Stimulated activated CD4-positive, alpha-beta T cell treated with anti-CD3 and anti-CD28 coated beads, Interleukin-4, amount 100 ng/mL, for 48 hours (primary cell): ENCODE results near the gene TSC22D3.
A peak's percentile ranks its signal among the peaks of the same experiment; 100 is the strongest.

ENCODE experiments used
- DNase-seq, 2 donors: peaks; one replicate each; pipeline ENCODE4 v3.0.0-alpha.2; 2020; ENCODE audit warnings: low read depth in 2 of 2

The TSC22D3 gene

GRCh38 chrX:107730991-107731766, 44.4 kb downstream of the TSC22D3 start:
- no peak for DNase-seq

GRCh38 chrX:107730298-107730655, 45.3 kb downstream of the TSC22D3 start:
- no peak for DNase-seq

- DNase-seq = no peak
Measured at GRCh38 chrX:107729558-107730297, 45.9 kb downstream of the TSC22D3 start.

- DNase-seq = no peak
Measured at GRCh38 chrX:107728371-107729099, 47.1 kb downstream of the TSC22D3 start.

GRCh38 chrX:107726816-107727534, 48.6 kb downstream of the TSC22D3 start:
- DNase-seq = no peak

- DNase-seq = no peak
Measured at GRCh38 chrX:107725761-107726555, 49.6 kb downstream of the TSC22D3 start.

GRCh38 chrX:107724653-107725052, 50.9 kb downstream of the TSC22D3 start:
- DNase-seq = no peak

GRCh38 chrX:107723511-107723910, 52.1 kb downstream of the TSC22D3 start:
- DNase-seq = no peak

- DNase-seq = no peak
Measured at GRCh38 chrX:107721966-107722707, 53.5 kb downstream of the TSC22D3 start.

- no peak for DNase-seq
Measured at GRCh38 chrX:107721318-107721717, 54.3 kb downstream of the TSC22D3 start.

GRCh38 chrX:107718156-107718621, 57.4 kb downstream of the TSC22D3 start:
- DNase-seq = peak; percentile 48 to 56

GRCh38 chrX:107716816-107717700, 58.5 kb downstream of the TSC22D3 start:
- DNase-seq = peak; percentile 60 to 73

GRCh38 chrX:107716118-107716684, 59.4 kb downstream of the TSC22D3 start:
- no peak for DNase-seq

GRCh38 chrX:107715331-107716117, 60.1 kb downstream of the TSC22D3 start:
- no peak for DNase-seq

- no peak for DNase-seq
Measured at GRCh38 chrX:107714206-107714891, 61.2 kb downstream of the TSC22D3 start.

- DNase-seq = no peak
Measured at GRCh38 chrX:107713543-107714205, 61.9 kb downstream of the TSC22D3 start.

- no peak for DNase-seq
Measured at GRCh38 chrX:107713203-107713542, 62.4 kb downstream of the TSC22D3 start.
